DMS 273 treated with DMSO at 0.1 percent for 48 hours (cell line): ENCODE results near the gene COTL1.
"Not testable (repeated sequence)": the region's sequence is repeated elsewhere in the genome, so short reads cannot be mapped to it uniquely, and the experiment has no call there.

Source experiments
- DNase-seq: peaks from one replicate; lab custom pipeline; 2025; lab: John Stamatoyannopoulos, UW

The COTL1 gene

GRCh38 chr16:84528322-84528721 is 89.6 kb downstream of the COTL1 start:
- DNase-seq: no peak

GRCh38 chr16:84527532-84528269 is 90.2 kb downstream of the COTL1 start:
- DNase-seq: no peak

- no peak for DNase-seq
Observed at GRCh38 chr16:84526794-84527531, 90.9 kb downstream of the COTL1 start.

GRCh38 chr16:84524941-84525581 is 92.8 kb downstream of the COTL1 start:
- not testable (repeated sequence) for DNase-seq

GRCh38 chr16:84524346-84524920 is 93.4 kb downstream of the COTL1 start:
- DNase-seq: no peak

- DNase-seq: no peak
Observed at GRCh38 chr16:84521497-84521770, 96.4 kb downstream of the COTL1 start.

- peak; percentile 56 for DNase-seq
Observed at GRCh38 chr16:84520725-84521496, 97.0 kb downstream of the COTL1 start.

- no peak for DNase-seq
Observed at GRCh38 chr16:84519855-84520254, 98.0 kb downstream of the COTL1 start.

- DNase-seq: no peak
Observed at GRCh38 chr16:84518804-84519341, 99.0 kb downstream of the COTL1 start.

- not testable (repeated sequence) for DNase-seq
Observed at GRCh38 chr16:84518220-84518619, 99.7 kb downstream of the COTL1 start.

- DNase-seq: no peak
Observed at GRCh38 chr16:84517366-84517765, 100.5 kb downstream of the COTL1 start.
